Keratinocyte (primary cell): Measurements from ENCODE around the gene TFG.

Experiments used
- EZH2 ChIP-seq: IDR thresholded peaks from one replicate; pipeline ENCODE4 v1.6.1; 2012; ENCODE audit warnings: inconsistent platforms, mild to moderate bottlenecking, low read length, moderate library complexity
- TF ChIP-seq, protein P1 (sequence below), 3 experiments: IDR thresholded peaks in 1 of 3; conservative IDR thresholded peaks in 1 of 3; optimal IDR thresholded peaks in 1 of 3; 2 replicates in 2 of 3; 3 replicates in 1 of 3; pipeline versions ENCODE3 to v1.5.1; 2011; ENCODE audit warnings: low read length in 3 of 3, mild to moderate bottlenecking in 3 of 3, moderate library complexity in 2 of 3, control low read depth in 1 of 3, inconsistent platforms in 1 of 3; ENCODE audit not compliant: insufficient read depth in 2 of 3; ENCODE audit errors: extremely low read depth in 1 of 3

- TF ChIP-seq, protein P1, sequence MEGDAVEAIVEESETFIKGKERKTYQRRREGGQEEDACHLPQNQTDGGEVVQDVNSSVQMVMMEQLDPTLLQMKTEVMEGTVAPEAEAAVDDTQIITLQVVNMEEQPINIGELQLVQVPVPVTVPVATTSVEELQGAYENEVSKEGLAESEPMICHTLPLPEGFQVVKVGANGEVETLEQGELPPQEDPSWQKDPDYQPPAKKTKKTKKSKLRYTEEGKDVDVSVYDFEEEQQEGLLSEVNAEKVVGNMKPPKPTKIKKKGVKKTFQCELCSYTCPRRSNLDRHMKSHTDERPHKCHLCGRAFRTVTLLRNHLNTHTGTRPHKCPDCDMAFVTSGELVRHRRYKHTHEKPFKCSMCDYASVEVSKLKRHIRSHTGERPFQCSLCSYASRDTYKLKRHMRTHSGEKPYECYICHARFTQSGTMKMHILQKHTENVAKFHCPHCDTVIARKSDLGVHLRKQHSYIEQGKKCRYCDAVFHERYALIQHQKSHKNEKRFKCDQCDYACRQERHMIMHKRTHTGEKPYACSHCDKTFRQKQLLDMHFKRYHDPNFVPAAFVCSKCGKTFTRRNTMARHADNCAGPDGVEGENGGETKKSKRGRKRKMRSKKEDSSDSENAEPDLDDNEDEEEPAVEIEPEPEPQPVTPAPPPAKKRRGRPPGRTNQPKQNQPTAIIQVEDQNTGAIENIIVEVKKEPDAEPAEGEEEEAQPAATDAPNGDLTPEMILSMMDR (optimal IDR thresholded peaks at IDR 0.05 in 1 of 3, IDR thresholded peaks at IDR 0.05 in 1 of 3, conservative IDR thresholded peaks at IDR 0.05 in 1 of 3; ENCODE audit: extremely low read depth in 1 of 3, insufficient read depth in 2 of 3, low read length in 3 of 3): no peak
- TF ChIP-seq EZH2: no peak
Measured at GRCh38 chr3:100740207-100740606, 30.9 kb downstream of the TFG start.
